22Rv1 (cell line): ENCODE data around the gene ABL1.

Experiments
- ZFX ChIP-seq: fragments of 450-650 bp; IDR thresholded peaks from 2 replicates; pipeline ENCODE4 v1.6.1; 2017; ENCODE audit warnings: antibody characterized with exemption, borderline replicate concordance
- TF ChIP-seq, protein P1 (sequence below): fragments of 450-650 bp; IDR thresholded peaks from 2 replicates; pipeline ENCODE4 v1.5.1; 2017; ENCODE audit warnings: mild to moderate bottlenecking

- TF ChIP-seq, protein P1, sequence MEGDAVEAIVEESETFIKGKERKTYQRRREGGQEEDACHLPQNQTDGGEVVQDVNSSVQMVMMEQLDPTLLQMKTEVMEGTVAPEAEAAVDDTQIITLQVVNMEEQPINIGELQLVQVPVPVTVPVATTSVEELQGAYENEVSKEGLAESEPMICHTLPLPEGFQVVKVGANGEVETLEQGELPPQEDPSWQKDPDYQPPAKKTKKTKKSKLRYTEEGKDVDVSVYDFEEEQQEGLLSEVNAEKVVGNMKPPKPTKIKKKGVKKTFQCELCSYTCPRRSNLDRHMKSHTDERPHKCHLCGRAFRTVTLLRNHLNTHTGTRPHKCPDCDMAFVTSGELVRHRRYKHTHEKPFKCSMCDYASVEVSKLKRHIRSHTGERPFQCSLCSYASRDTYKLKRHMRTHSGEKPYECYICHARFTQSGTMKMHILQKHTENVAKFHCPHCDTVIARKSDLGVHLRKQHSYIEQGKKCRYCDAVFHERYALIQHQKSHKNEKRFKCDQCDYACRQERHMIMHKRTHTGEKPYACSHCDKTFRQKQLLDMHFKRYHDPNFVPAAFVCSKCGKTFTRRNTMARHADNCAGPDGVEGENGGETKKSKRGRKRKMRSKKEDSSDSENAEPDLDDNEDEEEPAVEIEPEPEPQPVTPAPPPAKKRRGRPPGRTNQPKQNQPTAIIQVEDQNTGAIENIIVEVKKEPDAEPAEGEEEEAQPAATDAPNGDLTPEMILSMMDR = no peak
- no peak for TF ChIP-seq ZFX
These were observed 70.3 kb downstream of the ABL1 start for GRCh38 chr9:130905125-130905901.
